Activated CD4-positive, alpha-beta memory T cell treated with anti-CD3 and anti-CD28 coated beads, Interleukin-2, amount 10 ng/mL, durations not matched to agents 7 days and 5 days (primary cell): Measurements from ENCODE around the gene TMEM231. TPM values are rescaled to one million over a fixed set of nuclear protein-coding genes. Genes with fewer than 3 reads are reported as not detected.

Experiments
- CTCF ChIA-PET: fragments of 350-600 bp; sonication (Branson Sonifier 250); formaldehyde crosslinking; loops from one replicate; lab custom pipeline; 2021; ENCODE audit warnings: antibody characterized with exemption, inconsistent platforms; lab: Charles Lee
- POLR2A ChIA-PET: fragments of 350-600 bp; sonication (Branson Sonifier 250); formaldehyde crosslinking; loops from one replicate; lab custom pipeline; 2021; ENCODE audit warnings: antibody characterized with exemption; lab: Charles Lee
- DNase-seq: peaks from one replicate; pipeline ENCODE4 v3.0.0-alpha.2; 2020
- H3K27ac Mint-ChIP-seq: one replicate; pipeline ENCODE4 v1.8.0; 2021; ENCODE audit warnings: mild to moderate bottlenecking, mixed read lengths
- H3K27me3 Mint-ChIP-seq: one replicate; pipeline ENCODE4 v1.8.0; 2021; ENCODE audit warnings: mixed read lengths
- H3K36me3 Mint-ChIP-seq: one replicate; pipeline ENCODE4 v1.8.0; 2021; ENCODE audit warnings: low read depth, mixed read lengths
- H3K4me1 Mint-ChIP-seq: one replicate; pipeline ENCODE4 v1.8.0; 2021; ENCODE audit warnings: mixed read lengths
- H3K4me3 Mint-ChIP-seq: one replicate; pipeline ENCODE4 v1.8.0; 2021; ENCODE audit warnings: mild to moderate bottlenecking, mixed read lengths
- H3K9me3 Mint-ChIP-seq: one replicate; pipeline ENCODE4 v1.8.0; 2021; ENCODE audit warnings: mixed read lengths
- total RNA-seq, 2 experiments: library from RNA; stranded (reverse); gene quantifications; one replicate each; pipeline ENCODE4 v1.2.3, GENCODE V29; 2021

TMEM231 gene
- total RNA-seq, 2 experiments from 2014 or later = 1.9 to 2.0 TPM

DNA sequence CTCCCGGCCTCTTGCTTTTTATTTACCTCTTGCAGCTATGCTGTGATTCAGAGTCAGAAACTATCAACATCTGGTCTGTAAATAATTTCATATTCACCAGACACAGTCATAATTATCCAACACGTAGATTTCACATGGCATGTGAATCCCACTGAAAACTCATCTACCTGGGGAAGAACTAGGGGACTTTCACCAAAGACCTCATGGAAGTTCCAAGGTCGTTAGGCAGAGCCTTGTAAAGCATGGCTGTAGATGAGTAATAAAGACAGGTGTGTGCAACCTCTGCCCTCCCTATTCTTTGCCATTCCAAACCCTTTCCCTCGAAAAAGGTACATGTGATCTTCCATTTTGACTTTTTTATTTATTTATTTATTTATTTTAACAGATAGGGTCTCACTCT lies 18.3 kb downstream of the TMEM231 start:
- Mint-ChIP-seq H3K4me1 (peaks cover 4% of the 10 kb centered on the region), H3K9me3 (no peaks in the 10 kb centered on the region), H3K36me3 (no peaks in the 10 kb centered on the region), H3K27me3 (no peaks in the 10 kb centered on the region), H3K4me3 (no peak overlapping the region), H3K27ac (no peak overlapping the region)
- CTCF ChIA-PET = interaction anchor here (1.3 kb wide), 1 partner anchor 18 kb away, joined by 3 read pairs; the partner anchor contains the start of gene TMEM231
- no peak for DNase-seq
- POLR2A ChIA-PET = no interaction called here

GRCh38 chr16:75535901-75536300 lies 20.2 kb downstream of the TMEM231 start, which contains the start of gene CHST5:
TSS of gene CHST5 (minus strand) at chr16:75536108. CDS start at chr16:75530384, 5,724 bp downstream.
- no peaks in the 10 kb centered on the region for H3K27me3 Mint-ChIP-seq
- no peak within 1 kb of the TSS for H3K4me3 Mint-ChIP-seq
- no peak for DNase-seq
- ChIA-PET CTCF (interaction anchor here (0.5 kb wide), 1 partner anchor 168 kb away, joined by 3 read pairs; no protein-coding TSS in a partner anchor), POLR2A (no interaction called here)
- H3K9me3 Mint-ChIP-seq = no peaks in the 10 kb centered on the region
- no peak within 1 kb of the TSS for H3K27ac Mint-ChIP-seq
- no peaks in the 10 kb centered on the region for H3K36me3 Mint-ChIP-seq
- peaks cover 4% of the 10 kb centered on the region for H3K4me1 Mint-ChIP-seq

- no peak overlapping the region for H3K27ac Mint-ChIP-seq
- no peak for DNase-seq
- no peaks in the 10 kb centered on the region for H3K27me3 Mint-ChIP-seq
- H3K4me3 Mint-ChIP-seq = no peak overlapping the region
- peaks cover 2% of the 10 kb centered on the region for H3K4me1 Mint-ChIP-seq
- CTCF ChIA-PET = interaction anchor here (0.5 to 0.9 kb wide), 3 partner anchors 18 to 168 kb away, joined by 3 to 6 read pairs (median 3); no protein-coding TSS in a partner anchor
- H3K36me3 Mint-ChIP-seq = no peaks in the 10 kb centered on the region
- no peaks in the 10 kb centered on the region for H3K9me3 Mint-ChIP-seq
- POLR2A ChIA-PET = no interaction called here
These were observed 20.7 kb downstream of the TMEM231 start for GRCh38 chr16:75535211-75535843.

DNA sequence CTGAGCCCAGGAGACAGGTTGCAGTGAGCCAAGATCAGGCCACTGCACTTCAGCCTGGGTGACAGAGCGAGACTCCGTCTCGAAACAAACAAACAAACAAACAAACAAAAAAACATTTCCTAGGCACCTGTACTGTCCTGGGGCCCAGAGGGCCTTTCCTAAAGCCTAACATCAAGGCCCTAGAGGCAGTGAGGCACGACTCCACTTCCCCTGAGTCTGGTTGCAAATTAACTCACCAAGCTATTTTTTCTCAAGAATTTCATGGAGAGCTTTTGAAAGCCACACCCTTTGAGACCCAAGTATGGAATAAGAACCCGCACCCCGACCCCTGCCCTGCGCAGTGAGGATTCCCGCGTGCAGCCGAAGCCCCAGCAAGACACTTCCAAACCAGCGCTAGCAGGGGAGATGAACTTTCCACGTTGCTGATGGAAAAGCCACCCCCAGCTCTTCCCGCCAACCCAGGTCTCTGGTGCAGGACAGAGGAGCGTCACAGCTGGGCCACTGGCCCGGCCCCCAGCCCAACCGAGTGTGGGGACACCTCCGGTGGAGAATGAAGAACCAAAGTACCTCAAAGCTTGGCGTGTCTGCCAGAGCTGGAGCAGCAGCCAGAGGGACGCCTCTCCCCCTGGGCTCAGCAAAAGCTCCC lies 21.4 kb downstream of the TMEM231 start:
- no peaks in the 10 kb centered on the region for H3K9me3 Mint-ChIP-seq
- ChIA-PET POLR2A (no interaction called here), CTCF (interaction anchor here (0.6 to 0.9 kb wide), 2 partner anchors 18 to 65 kb away, joined by 3 to 6 read pairs; no protein-coding TSS in a partner anchor)
- no peak overlapping the region for H3K27ac Mint-ChIP-seq
- H3K36me3 Mint-ChIP-seq = no peaks in the 10 kb centered on the region
- H3K4me3 Mint-ChIP-seq = no peak overlapping the region
- no peaks in the 10 kb centered on the region for H3K4me1 Mint-ChIP-seq
- DNase-seq = no peak
- H3K27me3 Mint-ChIP-seq = no peaks in the 10 kb centered on the region

DNA sequence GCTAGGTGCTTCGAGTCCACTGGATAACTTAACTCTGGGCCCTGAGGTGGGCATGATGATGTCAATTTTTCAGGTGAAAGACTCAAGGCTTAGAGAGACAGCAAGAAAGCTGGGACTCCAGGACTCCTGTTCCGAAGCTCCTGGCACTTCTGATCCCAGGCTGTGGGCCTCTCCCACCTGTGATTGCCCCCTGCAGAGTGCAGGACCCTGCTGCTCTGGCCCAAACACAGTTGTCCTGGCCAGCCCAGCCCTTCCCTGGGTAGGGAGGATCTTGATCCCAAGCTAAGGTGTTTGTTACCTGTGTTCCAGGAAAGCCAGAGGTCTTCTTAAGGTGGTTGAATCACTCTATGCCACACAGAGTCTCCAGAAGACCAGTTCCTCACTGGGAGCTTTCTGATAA lies 23.3 kb downstream of the TMEM231 start:
- ChIA-PET CTCF (no interaction called here), POLR2A (no interaction called here)
- Mint-ChIP-seq H3K4me1 (no peaks in the 10 kb centered on the region), H3K36me3 (no peaks in the 10 kb centered on the region), H3K4me3 (no peak overlapping the region), H3K9me3 (no peaks in the 10 kb centered on the region), H3K27me3 (no peaks in the 10 kb centered on the region), H3K27ac (no peak overlapping the region)
- no peak for DNase-seq

DNA sequence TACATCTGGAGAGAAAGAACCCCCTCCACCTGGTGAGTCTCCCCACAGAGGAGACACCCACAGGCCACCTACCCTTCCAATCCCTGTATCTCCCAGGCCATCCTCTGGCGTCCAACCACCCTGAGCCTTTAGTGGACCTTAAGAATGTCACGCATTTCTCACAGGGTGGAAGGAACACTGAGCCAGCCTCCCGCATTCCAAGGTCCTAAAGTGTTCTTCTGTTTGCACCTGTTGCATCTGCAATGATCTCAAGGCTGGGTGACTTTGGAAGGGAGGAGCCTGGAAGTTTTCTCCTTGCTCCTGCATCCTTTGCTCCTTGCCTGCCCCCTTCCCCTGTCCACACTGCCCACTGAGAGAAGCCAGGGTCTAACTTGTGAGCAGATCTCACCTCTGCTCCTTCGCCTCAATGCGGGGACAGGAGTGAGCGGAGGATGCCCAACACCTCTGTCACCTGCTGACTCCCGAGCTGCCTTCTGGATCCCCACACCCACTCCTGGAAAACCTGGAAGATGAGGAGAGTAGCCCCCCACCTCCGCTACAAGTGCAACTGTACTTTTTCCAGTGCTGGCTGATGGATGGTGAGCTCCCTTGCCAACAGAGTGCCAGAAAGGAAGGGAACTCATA lies 23.8 kb downstream of the TMEM231 start:
- Mint-ChIP-seq H3K36me3 (no peaks in the 10 kb centered on the region), H3K9me3 (no peaks in the 10 kb centered on the region), H3K4me1 (no peaks in the 10 kb centered on the region), H3K4me3 (no peak overlapping the region), H3K27me3 (no peaks in the 10 kb centered on the region), H3K27ac (no peak overlapping the region)
- ChIA-PET CTCF (interaction anchor here (1.8 kb wide), 1 partner anchor 15 kb away, joined by 4 read pairs; no protein-coding TSS in a partner anchor), POLR2A (no interaction called here)
- no peak for DNase-seq

GRCh38 chr16:75529959-75530358 lies 26.1 kb downstream of the TMEM231 start:
- DNase-seq = no peak
- no peaks in the 10 kb centered on the region for H3K4me1 Mint-ChIP-seq
- H3K27me3 Mint-ChIP-seq = no peaks in the 10 kb centered on the region
- H3K9me3 Mint-ChIP-seq = no peaks in the 10 kb centered on the region
- H3K4me3 Mint-ChIP-seq = no peak overlapping the region
- no peaks in the 10 kb centered on the region for H3K36me3 Mint-ChIP-seq
- H3K27ac Mint-ChIP-seq = no peak overlapping the region
- ChIA-PET POLR2A (no interaction called here), CTCF (no interaction called here)

DNA sequence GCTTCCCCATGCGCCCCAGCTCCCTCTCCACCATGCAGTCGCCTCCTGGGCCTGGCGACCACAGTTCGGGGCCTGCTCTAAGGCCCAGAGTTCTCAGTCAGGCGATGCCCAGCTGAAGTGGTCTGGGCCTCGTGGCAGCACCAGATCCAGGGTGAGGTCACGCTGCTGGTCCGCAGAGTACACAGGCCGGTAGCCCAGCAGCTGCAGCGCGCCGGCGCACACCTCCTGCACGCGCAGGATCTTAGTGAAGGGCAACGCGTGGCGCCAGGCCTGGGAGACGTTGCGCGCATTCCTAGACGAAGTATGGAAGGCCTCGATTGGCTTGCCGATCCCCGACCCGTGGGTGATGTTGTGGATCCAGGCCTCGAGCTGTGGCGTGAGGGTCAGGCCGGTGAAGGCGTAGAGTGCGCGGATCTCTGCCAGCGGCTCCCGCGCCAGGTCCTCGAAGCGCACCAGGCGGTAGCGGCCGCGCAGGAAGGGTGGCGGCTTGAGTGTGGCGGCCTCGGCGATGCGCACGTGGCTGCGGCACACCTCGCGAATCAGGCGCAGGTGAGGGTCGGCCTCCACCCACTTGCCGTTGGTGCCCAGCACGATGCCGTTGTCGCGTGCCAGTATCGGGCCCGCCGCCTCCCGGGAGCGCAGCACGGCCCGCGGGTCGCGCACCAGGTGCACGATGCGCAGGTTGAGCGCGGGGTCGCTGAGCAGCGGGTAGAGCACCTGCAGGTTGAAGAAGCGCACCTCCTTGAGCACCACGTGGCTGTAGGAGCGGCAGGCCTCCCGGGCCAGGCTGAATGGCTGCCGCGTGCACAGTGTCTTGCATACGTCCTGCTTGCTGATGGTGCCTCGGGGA lies 26.8 kb downstream of the TMEM231 start:
- Mint-ChIP-seq H3K27me3 (no peaks in the 10 kb centered on the region), H3K4me1 (no peaks in the 10 kb centered on the region), H3K4me3 (no peak overlapping the region), H3K9me3 (no peaks in the 10 kb centered on the region), H3K36me3 (no peaks in the 10 kb centered on the region), H3K27ac (no peak overlapping the region)
- DNase-seq = no peak
- ChIA-PET POLR2A (no interaction called here), CTCF (no interaction called here)

DNA sequence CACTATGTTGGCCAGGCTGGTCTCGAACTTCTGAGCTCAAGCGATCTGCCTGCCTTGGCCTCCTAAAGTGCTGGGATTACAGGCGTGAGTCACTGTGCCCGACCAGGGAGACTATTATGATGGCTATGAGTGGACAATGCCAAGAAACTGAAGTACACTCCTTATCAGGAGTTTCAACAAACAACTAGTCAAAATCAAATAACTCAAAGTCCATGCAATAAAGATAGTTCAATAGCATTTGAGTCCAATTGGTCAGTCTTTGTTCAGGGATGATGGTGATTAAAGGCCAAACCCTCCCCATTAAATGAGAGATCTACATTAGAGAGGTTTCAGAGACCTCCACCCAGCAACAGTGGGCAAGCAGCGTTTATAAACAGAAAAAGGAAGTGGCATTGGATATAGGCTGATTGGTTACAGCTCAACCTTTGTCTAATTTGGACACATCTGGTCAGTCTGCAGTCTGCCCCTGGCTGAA lies 28.2 kb downstream of the TMEM231 start:
- no peaks in the 10 kb centered on the region for H3K36me3 Mint-ChIP-seq
- DNase-seq = no peak
- ChIA-PET POLR2A (no interaction called here), CTCF (no interaction called here)
- H3K4me1 Mint-ChIP-seq = no peaks in the 10 kb centered on the region
- no peaks in the 10 kb centered on the region for H3K27me3 Mint-ChIP-seq
- no peak overlapping the region for H3K4me3 Mint-ChIP-seq
- H3K9me3 Mint-ChIP-seq = no peaks in the 10 kb centered on the region
- H3K27ac Mint-ChIP-seq = no peak overlapping the region

DNA sequence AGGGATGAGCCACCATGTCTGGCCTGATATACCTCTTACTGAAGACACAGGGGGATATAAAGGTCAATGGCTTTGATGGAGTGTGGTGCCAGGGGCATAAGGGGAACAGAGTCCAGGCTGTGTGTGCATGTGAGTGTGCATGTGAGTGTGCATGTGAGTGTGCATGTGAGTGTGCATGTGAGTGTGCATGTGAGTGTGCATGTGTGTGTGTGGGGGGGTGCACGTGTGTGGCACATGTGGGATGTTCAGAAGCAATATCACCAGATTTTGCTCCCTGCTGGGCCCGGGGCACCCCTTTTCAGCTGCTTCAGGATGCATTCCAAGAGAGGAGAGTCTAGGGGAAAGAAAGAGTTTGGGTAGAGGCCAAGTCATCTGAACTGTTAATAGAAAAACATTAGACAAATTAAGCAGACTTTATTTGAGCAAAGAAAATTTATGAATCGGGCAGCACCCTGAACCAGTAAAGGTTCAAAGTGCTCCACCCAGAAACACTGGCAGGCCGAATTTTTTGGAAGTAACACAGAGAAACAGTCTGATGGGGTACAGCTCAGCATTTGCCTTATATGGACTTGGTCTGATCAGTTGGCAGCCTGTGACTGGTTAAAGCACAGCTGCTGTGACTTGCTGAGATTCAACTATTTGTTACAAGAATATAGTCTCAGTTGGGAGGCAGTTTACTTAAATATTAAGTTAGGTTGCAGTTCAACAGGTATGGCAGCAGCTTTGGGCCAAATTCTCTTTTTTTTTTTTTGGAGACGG lies 29.8 kb downstream of the TMEM231 start:
- Mint-ChIP-seq H3K27ac (no peak overlapping the region), H3K4me1 (no peaks in the 10 kb centered on the region), H3K4me3 (no peak overlapping the region), H3K36me3 (no peaks in the 10 kb centered on the region), H3K27me3 (no peaks in the 10 kb centered on the region), H3K9me3 (no peaks in the 10 kb centered on the region)
- no peak for DNase-seq
- CTCF ChIA-PET = no interaction called here
- POLR2A ChIA-PET = no interaction called here

GRCh38 chr16:75519175-75519574 lies 36.9 kb downstream of the TMEM231 start:
- Mint-ChIP-seq H3K27ac (no peak overlapping the region), H3K27me3 (peaks cover 1% of the 10 kb centered on the region), H3K36me3 (no peaks in the 10 kb centered on the region), H3K4me1 (peaks cover 13% of the 10 kb centered on the region), H3K4me3 (no peak overlapping the region), H3K9me3 (no peaks in the 10 kb centered on the region)
- ChIA-PET POLR2A (no interaction called here), CTCF (interaction anchor here (1.1 to 4.3 kb wide), 4 partner anchors 12 to 54 kb away, joined by 3 to 16 read pairs (median 8); partner anchors contain the start of gene TMEM231)
- no peak for DNase-seq
